HG03060 (cell line): ENCODE data around the gene BRSK2.

Experiments used
- ATAC-seq: cut with Tn5 transposase; IDR thresholded peaks from one replicate; pipeline ENCODE4 v1.9.1; 2021; ENCODE audit warnings: low read depth, moderate number of reproducible peaks; ENCODE audit not compliant: unreplicated experiment

BRSK2 gene

DNA sequence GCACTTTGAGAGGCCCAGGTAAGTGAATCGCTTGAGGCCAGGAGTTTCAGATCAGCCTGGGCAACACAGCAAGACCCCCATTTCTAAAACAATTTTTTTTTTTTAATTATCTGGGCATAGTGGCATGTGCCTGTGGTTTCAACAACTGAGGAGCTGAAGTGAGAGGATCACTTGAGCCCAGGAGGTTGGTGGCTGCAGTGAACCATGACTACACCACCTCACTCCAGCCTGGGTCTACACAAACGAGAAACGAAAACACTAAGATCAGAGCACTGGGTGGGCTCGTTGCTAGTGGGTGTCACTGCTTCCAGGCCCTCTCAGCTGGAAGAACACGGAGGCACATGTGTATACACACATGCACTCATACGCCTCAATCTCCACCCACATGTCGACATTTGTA is 100.9 kb downstream of the BRSK2 start:
- no peak for ATAC-seq

DNA sequence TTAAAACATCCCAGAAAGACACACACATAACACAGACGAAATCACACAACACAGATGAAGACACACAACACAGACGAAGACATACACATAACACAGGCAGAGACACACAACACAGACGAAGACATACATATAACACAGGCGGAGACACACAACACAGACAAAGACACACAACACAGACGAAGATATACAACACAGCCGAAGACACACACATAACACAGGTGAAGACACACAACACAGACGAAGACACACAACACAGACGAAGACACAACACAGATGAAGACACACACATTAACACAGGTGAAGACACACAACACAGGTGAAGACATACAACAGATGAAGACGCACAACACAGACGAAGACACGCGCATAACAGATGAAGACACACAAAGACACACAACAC is 101.6 kb downstream of the BRSK2 start:
- no peak for ATAC-seq

DNA sequence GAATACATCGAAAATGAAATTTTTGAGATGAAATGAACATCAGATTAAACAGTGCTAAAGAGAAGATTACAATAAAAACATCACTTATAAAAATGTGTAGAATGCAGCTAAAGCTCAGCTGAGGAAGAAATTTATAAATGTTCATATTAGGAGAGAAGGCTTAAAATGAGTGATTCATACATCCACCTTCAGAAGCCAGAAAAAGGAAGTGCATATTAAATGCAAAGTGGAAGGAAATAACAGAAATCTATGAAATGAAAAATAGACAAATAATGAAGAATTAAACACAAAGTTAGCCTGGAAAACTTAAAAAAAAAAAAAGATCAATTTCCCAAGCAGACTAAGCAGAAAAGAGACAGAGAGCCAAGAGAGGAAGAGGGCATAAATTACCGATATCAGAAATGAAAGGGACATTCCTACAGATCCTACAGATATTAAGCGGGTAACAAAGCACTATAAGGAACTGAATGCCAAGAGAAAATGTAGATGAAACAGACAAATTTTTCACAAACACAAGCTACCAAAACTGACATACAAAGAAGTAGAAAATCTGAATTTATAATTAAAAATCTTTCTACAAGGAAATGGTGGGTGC is 104.0 kb downstream of the BRSK2 start:
- no peak for ATAC-seq

DNA sequence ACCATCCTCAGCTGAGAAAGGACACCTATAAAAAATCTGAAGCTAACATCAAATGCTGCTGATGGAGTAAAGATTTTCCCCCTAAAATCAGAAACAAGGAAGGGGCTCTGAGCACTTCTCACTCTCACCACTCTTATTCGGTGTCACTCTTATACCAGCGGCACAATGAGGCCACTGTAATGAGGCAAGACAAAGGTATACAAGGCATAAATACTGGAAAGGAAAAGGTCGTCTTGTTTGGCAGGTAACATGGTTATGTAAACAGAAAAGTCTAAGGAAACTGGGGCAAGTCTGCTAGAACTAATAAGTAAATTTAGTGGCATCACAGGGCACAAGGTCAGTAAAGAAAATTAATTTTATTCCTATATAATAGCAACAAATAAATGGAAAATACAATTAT is 104.9 kb downstream of the BRSK2 start:
- no peak for ATAC-seq

DNA sequence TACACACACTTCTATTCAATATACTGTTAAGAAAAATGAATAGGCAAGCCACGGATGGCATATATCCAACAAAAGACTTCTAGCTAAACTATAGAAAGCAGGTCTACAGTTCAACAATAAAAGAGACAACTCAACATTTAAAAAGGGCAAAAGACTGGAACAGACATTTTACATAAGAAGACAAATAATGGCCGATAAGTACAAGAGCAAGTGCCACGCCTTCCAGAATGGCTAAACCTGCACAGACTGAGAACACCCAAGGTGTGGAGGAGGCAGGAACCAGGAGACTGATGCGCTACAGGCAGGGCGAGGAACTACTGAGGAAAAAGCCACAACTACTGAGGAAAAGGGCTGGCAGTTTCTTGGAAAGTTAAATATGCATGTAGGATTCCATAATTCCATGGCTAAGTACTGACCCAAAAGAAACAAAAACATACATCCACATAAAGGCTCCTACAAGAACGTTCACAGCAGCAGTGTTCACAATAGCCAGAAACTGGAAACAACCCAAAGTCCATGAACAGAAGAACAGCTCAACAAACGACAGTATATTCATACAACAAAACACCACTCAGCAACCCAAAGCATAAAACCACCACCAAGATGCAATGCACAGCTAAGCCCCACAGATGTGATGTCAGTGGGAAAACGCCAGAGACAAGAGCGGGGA is 106.5 kb downstream of the BRSK2 start:
- ATAC-seq, result no peak

DNA sequence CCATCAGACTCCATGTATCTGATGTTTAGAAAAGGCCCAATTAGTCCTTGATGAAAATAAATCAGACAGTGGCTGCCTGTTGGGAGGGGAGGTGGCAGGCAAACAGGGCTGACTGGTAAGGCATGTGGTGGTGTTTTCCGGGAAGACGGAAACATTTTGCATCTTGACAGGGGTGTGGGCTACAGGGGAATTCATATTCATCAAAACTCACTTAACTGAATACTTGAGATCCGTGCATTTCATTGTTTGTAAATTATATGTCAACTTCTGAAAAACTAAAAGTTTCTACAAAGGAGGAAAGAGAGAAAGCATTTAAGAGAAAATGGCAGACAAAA is 107.0 kb downstream of the BRSK2 start:
- no peak for ATAC-seq

DNA sequence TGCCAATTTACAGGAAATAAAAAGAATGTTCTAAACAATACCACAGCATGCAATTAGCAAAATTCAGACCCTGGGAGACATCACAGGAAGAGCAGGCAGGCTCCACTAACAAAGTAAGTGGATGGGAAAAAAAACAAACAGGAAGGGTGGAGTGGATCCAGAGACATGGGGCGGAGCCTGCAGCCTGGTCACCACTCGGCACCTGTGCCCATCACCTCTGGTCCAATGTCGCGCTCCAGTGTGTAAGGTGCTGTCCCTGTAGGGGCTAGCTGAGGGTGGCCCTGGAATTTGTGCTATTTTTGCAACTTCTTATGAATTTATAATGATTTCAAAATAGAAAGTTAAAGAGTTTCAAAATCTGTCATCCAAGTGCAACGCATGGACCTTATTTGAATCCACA is 107.9 kb downstream of the BRSK2 start:
- ATAC-seq, result no peak

DNA sequence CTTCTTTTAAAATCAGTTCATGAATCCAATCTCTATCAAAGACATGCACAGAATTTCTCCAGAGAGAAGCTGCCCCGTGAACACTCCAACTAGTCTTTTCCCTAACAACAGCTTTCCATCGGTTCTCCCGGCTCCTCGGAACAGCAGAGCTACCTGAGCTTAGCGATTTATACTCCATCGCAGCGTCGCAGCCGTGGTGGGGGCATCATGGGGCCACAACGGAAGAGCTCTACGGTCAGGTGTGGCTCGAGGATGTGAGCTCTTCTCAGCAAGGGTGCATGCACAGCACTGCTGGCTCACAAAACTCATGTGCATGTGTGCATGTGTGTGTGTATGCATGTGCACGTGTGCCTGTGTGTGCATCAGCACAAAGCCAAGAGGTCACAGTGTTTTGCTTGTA is 108.5 kb downstream of the BRSK2 start:
- no peak for ATAC-seq

DNA sequence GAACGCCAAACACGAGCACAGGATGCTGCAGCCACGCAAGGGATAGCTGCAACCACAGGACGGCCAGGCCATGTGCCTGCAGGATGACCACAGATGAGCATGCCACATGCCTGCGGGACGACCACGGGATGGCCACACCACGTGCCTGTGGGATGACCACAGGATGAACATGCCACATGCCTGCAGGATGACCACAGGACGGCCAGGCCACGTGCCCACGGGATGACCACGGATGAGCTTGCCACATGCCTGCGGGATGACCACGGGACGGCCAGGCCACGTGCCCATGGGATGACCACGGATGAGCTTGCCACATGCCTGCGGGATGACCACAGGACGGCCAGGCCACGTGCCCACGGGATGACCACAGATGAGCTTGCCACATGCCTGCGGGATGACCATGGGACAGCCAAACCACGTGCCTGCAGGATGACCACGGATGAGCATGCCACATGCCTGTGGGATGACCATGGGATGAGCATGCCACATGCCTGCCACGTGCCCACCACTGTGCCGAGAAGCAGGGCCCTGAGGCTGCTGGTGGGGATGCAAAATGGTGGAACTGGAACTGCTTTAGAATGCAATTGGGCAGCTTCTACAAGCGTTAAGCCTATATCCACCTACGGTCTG is 109.6 kb downstream of the BRSK2 start:
- no peak for ATAC-seq

DNA sequence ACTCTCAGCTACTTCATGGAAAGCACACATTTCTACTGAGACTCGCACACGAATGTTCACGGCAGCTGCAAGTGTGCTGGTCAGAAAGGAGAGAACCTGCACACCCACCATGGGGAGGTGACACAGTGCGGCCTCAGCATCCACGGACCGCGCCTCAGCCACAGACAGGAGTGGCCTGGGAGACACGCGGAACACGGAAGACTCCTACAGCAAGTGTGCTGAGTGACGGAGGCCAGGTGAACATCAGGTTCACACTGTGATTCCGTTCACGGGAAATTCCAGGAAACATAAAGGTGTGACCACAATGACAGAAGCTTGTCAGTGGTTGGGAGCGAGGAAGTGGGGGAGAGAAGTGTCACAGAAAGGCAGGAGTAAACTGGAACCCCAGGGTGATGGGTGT is 110.2 kb downstream of the BRSK2 start:
- ATAC-seq, result no peak

DNA sequence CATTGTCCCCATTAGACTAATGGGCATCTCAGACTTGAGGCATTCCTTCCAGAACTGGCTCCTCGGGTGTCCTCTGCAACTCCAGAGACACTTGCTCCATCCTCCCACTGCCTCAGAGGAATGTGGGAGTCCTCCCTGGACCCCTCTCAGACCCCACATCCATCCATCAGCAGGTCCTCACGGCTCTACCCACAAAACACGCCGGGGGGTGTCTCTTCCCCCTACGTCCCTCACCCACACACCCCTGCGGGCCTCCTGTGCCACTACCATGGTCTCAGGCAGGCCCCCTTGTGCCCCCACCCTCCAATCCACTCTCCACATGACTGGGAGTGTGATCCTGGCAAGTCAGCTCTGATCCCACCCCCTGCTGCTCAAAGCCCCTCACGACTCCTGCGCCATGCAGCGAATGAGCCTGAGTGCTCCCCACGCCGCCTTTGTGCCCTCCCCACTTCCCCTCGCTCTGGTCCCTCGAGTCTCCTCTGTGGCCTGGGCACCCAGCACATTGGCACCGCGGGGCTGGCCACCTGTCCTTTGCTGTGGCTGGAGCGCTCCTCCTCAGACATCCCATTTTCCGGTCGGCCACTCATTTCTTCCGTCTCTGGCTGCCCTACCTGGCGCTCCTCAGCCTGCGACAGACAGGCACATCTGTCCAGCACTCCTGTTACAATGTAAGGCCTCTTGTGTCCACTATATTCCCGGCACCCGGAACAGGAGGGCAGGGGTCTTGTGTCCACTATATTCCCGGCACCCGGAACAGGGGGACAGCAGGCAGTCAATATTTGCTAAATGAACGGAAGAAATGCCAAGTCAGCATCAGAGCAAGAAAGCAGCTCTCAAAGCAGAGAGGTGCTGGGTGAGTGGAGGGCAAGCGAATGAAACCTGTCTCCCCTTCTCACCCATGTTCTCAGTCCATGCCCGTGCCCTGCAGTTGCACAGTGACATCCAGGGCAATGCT is 111.0 kb downstream of the BRSK2 start:
- no peak for ATAC-seq

DNA sequence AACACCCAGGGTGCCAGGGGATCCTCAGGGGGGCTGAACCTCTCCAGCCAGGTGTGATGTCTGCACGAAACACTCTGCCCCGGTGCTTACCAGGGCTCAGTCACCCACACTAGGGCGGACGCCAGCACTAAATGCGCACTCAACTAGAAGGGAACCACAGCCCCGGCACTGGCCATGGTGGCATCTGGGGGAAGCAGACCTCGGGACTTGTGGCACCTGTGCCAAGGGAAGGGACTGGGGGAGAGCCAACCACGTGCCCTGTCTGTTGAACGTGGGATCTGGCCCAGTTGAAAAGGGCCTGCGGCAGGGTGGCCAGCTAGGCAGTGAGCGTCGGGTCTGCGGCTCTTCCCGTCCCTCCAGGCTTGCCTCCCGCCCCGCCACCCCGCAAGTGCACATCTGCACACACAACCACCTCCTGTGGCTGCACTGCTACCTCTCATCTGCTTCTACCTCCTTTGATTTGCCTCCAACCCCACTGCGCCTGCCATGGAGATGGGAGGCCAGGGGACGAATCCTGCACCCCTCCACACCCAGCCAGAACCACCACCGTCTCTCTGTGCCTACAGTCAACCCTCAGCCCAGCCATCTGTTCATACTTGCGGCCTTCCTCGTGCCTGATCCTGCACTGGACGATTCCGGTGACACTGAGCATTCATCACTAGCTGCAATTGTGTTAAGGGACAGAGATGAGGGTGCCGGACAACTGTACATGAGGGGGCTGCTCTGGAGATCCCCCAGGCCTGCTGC is 111.9 kb downstream of the BRSK2 start:
- no peak for ATAC-seq

DNA sequence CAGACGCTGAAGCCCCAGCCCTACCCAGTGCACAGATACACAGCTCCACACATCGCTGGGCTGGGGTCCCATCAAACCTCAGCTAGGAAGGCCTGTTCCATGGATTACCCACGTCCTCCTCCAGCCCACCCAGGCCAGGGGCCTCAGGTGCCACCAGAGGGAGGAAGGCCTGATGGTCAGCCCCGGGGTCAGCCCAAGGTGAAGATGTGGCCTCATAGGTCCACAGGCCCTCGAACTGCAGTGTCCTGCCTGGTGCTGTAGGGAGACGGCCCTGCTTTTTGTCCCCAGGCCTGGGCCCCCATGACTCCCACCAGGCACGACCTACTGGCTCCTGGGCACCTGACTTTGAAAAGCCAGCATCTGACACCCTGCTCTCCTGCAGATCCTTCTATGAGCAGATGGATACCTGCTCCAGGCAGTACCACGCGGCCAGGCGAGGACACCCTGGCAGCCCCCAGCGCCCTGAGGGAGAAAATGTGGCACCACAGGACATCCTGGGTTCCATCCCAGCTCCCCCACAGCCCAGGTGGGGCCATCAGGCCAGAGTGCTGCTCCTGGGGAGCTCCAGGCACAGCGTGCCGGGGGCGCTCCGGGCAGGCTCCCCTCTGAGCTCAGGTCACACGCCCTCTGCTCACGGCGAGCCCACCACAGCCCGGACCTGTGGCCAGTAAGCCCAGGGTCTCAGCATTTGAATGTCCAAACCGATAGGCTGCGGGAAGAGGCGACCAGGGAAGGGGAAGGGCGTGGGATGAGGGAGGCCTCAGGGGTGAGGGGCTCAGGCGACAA is 112.6 kb downstream of the BRSK2 start:
- no peak for ATAC-seq

DNA sequence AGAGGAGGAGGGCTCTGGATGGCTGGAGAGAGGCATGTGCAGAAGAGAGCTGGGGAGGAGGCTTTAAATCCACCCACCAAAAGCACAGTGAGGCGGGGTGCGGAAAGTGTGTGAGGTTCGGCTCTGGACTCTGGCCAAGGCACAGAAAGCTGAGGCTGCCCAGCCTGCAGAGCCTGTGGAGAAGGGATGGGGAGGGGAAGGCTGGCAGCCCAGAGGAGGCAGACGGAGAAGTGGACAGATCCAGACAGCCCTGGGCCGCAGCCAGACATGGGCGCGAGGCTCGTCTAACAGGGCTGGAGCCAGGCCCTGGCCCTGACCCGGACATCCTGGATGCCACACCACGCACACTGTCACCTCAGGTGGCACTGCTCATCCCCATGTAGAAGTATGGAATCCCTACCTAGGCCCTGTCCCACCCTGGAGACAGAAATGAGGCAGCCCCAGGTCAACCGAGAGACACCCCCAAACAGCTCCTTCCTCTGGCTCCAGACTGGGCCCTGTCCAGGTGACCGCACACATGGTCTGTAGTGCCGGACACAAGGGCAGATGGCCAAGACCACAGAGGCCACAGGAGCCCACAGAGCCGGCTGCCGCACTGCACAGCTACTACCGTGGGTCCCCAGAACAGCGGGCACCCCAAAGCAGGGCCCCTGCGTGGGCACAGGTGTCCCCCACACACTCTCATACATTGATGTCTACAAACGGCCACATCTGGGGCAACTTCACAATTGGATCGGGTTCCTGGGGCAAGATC is 113.4 kb downstream of the BRSK2 start:
- no peak for ATAC-seq

DNA sequence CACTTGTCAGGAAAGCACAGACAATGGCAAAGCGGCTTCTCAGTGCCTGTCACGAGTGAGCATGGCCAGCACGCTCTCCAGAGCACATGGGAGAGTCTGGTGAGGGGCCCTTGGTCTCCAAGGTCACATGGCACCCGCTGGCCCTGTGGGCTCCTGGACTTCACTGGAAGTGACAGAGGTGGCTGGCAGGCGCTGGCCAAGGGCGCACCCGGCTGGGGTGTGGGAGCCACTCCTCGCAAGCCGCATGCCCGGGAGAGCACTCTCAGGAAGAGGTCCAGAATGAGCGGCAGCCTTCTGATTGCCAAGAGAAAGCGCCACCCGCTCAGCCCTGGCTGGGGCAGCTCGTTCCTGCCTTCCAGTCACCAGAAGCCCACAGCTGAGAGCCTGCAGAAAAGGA is 114.0 kb downstream of the BRSK2 start:
- no peak for ATAC-seq

DNA sequence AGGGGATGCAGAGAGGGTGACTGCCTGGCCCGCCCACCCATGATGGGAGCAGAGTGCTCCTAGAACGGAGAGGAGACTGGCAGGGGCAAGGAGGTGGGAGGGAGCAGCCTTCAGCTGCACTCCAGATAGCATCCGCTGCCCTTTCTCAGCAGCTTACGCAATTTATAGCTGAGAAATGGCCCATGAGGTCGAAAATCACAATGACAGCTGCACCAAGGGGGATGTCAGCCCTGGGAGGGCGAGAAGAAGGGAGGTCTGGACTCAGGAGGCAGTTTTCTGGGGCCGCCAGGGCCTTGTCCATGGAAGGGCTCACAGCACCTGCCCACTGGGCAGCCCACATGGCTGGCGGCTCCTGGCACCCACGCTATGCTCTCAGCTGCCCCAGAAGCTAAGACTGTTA is 114.4 kb downstream of the BRSK2 start:
- no peak for ATAC-seq

DNA sequence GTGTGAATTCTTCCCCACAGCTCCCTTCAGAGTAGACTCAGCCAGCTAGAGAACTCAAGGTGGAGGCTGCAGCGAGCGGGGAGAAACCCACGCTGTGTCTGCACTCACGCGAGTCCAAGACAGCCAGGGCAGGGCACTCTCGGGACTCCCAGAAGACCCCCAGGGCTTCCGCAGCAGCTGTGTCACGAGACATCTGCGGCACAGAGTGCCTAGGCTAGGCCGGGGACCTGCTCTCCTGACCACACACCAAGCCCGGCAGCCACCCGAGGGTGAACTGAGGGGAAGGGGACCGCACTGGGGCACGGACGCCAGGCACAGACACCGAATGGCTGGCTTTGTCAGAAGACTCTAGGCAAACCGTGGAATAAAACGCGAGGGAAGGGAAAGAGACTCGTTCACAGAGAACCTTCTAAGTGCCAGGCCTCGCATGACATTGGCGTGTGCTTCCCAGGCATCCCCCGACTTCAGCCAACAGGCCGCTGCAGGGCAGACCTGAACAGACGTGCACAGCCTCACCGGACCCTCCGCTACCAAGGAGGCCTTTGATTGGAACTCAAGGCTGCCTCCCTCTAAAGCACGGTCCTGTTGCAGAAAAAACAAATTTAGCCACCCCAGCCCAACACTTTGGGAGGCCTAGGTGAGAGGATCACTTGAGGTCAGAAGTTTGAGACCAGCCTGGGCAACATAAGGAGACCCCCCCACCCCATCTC is 115.0 kb downstream of the BRSK2 start:
- ATAC-seq, result no peak

DNA sequence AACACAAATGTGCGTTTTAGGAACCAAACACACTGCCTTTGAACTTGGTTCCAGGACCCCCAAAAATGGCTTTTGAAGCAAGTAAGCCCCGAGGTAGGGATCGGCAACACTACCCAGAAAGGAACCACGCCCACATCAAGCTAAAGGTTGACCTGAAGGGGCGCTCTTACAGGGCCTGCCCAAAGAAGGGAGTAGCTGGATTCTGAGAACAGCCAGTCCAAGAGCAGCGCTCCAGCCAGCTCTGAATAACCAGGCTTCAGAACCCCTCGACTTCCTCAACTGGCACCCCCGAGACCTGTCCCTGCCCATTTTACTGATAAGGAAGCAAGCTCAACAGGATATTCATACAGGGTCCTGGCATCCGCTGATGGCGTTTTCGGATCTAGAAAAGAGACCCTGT is 115.7 kb downstream of the BRSK2 start:
- no peak for ATAC-seq

DNA sequence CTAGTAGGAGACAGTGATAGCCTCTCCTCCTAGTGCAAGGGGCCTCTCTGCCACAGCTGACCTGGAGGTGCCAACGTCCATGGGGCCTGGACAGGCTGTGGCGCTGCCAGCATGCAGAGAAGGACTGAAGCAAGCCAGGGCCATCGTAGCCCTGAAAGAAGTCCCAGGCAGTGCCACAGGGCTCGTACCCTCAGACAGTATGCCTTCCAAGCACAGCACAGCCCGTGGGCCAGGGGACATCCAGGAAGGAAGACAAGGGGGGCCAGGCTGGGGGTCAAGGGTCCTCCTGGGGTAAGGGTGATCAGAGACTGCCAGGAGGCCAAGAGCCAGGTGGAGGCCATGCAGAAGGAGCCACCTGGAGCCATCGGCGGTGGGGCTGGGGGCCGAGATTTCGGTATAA is 117.2 kb downstream of the BRSK2 start:
- ATAC-seq, result no peak
